ENCODE measurements around the gene ORC4.

The ORC4 gene

DNA sequence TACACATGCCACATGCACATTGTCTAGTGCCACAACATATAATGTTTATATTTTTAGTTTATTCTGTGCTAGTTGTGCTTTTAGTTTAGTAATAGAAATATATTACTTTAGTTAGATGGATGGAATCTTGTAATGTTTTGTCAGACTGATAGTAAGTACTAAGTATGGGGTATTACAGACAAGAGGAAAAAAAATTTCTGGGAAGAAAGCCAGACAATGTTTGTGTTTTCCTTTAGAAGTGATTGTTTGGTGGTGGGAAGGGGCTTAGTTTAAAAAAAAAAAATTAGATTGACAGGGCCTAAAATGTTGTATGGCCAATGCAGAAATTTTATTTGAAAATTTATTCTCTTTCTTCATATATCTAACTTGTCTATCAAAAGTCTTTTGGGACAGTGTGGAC lies 137.9 kb downstream of the ORC4 start:
- Mint-ChIP-seq H3K9me3 (no peaks in the 10 kb centered on the region), H3K4me1 (ENCODE audit: low read depth) (peaks cover 2% of the 10 kb centered on the region), H3K27ac (no peak overlapping the region), H3K4me3 (no peak overlapping the region), H3K27me3 (ENCODE audit: low read depth) (no peaks in the 10 kb centered on the region), H3K36me3 (ENCODE audit: low read depth) (peaks cover 2% of the 10 kb centered on the region)
